GM03348 (cell line): Measurements from ENCODE around the gene RAB33B.
"Not testable (repeated sequence)": the region's sequence is repeated elsewhere in the genome, so short reads cannot be mapped to it uniquely, and the experiment has no call there.

ENCODE experiments used
- DNase-seq: peaks from one replicate; pipeline ENCODE4 v3.0.0; 2012; ENCODE audit warnings: low spot score

RAB33B gene

DNA sequence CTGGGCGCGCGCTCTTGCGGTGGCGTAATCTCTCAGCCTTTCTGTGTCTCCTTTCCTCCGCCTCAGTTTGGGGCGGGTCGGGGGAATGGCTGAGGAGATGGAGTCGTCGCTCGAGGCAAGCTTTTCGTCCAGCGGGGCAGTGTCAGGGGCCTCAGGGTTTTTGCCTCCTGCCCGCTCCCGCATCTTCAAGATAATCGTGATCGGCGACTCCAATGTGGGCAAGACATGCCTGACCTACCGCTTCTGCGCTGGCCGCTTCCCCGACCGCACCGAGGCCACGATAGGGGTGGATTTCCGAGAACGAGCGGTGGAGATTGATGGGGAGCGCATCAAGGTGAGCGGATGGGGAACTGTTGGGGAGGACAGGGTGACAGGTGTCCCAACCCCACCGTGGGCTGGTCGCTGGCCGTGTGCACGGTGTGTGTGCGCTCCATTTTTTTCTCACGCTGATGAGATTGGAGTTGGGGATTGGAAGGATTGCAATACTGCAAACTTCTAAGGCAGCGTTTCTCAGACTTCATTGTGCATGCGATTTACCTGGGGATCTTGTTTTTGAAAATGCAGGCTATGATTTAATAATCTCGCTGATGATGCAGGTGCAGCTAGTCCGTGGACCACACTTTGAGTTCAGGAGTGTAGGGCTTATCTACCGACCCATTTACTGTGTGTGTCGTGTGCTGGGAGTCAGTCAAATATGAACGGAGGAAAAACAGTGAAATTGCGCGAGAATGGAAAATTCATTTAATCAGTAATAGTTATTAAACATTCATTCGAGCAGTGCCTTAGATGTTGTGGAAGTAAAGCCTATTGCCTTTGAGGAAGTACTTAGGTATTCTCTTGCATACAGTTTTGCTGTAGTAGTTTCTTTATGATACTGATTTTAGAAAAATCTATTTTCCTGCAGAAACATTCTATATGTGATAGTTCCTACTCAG is at the start of gene RAB33B:
RAB33B (plus strand) TSS at position 11 of the 935 bp plus-strand sequence; CDS start at position 86, 75 bp downstream.
- DNase-seq: no peak

DNA sequence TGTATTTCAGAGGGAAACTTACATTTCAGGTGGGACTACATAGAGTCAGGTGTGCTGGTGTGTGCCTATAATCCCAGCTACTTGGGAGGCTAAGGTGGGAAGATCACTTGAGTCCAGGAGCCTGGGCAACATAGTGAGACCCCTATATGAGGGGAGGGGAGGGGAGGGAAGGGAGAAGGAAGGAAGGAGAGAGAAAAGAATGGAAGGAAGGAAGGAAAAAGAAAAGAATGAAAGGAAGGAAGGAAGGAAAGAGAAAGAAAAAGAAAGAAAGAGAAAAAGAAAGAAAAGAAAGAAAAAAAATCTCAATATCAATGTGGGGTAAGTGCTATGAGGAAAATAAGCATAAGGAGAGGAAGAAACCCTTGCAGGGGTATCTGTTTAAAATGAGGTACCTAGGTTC is 43.6 kb upstream of the RAB33B start:
- no peak for DNase-seq

DNA sequence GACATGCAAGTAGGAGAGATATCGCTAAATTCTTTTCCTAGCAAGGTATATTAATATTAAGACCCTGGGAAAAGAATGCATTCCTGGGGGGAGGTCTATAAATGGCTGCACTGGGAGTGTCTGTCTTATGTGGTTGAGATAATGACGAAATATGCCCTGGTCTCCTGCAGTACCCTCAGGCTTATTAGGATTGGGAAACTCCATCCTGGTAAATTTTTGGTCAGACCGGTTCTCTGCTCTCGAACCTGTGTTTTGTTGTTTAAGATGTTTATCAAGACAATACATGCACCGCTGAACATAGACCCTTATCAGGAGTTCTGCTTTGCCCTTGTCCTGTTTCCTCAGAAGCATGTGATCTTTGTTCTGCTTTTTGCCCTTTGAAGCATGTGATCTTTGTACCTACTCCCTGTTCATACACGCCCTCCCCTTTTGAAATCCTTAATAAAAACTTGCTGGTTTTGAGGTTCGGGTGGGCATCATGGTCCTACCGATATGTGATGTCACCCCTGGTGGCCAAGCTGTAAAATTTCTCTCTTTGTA is 39.2 kb upstream of the RAB33B start:
- not testable (repeated sequence) for DNase-seq

DNA sequence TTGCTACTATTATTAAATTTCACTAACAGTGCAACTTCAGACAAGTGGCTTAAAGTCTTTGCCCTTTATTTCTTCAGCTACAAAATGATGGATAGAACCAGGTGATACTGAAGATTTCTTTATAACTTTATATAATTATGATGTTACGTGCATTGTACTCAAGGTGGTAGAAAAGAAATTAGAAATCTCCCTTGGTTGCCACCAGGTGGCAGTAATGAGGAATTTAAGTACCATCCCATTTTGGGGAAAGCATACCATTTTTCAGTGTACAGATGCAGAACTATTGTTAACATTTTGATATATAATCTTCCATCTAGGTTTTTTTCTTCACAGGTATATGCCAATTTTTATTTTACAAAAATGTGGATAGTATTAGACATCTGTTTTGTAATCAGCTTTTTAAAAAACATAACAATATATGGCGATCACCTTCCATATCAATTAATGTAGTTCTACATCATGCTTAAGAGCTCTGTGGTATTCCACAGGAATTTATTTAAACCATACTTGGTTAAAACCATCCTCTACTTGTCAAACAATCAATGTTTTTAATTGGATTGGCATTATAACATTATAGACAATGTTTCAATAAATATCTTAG is 37.7 kb upstream of the RAB33B start:
- peak; percentile 55 for DNase-seq

DNA sequence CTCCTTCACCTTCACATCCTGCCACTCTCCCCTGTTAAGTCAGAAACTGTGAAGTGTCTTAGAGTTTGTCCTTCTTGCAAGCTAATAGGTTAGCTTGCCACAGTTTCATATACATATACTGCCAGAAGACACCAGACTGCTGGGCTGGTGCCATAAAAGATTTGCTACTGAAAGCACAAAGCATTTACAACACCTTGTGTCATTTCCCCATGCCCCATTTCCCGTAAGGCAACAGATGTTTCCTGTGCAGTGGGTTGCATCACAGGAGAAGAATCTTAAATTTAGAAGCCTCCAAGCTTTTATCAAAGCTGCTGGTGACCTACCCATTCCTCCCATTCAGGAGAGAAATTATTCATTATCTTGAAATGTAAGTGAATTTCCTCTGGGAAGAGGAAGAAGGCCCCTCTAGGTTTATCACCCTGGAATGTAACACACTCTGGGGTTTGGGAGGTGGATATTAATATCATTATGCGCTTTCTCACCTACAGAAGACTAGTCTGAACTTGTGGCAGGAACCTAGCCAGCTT is 34.5 kb upstream of the RAB33B start:
- DNase-seq: peak; percentile 64

DNA sequence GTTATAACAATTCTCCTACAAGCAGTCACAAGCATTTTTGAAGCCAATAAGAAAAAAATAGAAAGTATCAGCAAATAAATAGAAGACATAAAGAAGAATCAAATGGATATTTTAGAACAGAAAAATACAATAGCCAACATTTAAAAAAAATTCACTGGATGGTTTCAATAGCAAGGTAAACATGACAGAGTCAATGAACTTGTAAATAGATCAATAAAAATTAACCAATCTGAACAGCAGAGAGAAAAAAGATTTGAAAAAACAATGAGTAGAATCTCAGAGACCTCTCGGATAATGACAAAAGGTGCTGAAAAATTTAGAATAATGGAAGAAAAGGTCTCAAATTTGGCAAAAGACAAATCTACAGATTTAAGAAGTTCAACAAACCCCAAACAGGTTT is 33.3 kb upstream of the RAB33B start:
- no peak for DNase-seq

DNA sequence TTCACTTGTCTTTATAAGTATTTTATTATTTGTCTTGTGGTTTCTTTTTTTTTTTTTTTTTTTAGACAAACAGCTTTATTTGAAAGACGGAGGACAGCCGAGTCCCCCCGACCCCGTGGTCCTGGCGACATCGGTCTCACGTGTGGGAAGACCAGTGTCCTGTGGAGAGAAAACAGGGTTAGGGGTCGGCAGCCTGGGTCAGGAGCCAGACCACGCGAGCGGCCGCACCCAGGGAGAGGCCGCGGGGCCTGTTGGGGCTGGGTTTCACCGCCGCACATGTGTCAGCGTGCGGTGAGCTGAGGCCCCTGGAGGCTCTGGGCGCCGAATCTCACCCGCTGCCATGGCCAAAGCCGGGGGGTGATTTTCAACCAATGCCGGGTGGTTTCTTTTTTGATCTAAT is 17.8 kb upstream of the RAB33B start:
- DNase-seq: no peak

DNA sequence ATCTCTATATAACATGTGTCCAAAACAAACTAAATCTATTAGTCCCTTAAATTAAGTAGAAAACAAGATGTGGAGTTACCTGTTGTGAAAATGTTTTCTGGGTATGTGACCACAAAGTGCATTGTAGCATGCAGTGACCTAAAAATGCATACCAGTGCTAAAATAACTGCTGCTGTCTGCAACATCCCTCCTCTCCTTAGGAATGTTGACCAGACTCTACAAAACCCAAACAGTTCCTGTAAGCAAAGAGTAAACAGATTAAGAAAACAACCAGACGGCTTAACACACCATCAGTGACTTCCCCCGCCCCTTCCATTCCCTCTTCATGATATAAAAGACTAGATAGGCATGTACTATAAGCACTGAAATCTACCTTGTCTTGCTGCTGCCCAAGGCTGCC is 15.8 kb upstream of the RAB33B start:
- no peak for DNase-seq

DNA sequence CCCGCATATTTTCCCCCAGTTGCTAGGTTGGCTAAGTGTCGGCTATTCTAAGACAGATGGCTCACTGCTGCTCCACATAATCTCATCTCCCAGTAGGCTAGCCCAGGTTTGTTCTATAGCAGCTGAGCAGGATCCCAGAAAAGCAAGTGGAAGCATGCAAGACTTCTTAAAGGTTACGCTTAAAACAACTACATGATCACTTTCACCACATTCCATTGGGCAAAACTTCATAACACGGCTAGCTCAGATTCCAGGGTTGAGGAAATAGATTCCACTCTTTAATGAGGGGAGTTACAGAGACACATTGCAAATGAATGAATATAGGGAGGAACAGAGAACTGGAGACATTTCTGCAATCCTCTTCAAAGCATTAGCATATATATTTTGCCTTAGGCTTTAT is 12.9 kb upstream of the RAB33B start:
- DNase-seq: no peak

DNA sequence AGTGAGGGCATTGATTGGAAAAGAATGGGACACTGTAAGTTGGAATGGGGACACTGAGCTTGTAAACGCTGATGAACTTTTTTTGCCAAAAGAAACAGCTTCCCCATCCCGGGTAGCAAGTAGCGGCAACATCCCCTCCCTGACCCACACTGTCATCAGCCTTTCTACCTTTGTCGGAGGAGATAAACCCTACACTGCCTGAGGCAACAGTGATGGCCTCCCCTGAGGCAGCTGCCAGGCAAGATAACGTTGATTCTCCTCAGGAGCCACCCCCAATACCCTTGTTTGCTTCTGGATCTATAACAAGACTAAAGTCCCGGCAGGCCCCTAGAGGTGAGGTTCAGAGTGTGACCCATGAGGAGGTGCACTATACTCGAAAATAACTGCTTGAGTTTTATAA is 10.3 kb upstream of the RAB33B start:
- DNase-seq: no peak

DNA sequence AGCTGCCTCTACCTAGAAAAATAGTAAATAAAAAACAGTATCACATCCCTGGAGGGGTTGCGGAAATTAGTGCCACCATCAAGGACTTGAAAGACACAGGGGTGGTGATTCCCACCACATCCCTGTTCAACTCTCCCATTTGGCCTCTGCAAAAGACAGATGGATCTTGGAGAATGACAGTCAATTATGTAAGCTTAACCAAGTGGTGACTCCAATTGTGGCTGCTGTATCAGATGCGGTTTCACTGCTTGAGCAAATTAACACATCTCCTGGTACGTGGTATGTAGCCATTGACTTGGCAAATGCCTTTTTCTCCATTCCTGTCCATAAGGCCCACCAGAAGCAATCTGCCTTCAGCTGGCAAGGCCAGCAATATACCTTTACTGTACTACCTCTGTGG is 9.0 kb upstream of the RAB33B start:
- not testable (repeated sequence) for DNase-seq

DNA sequence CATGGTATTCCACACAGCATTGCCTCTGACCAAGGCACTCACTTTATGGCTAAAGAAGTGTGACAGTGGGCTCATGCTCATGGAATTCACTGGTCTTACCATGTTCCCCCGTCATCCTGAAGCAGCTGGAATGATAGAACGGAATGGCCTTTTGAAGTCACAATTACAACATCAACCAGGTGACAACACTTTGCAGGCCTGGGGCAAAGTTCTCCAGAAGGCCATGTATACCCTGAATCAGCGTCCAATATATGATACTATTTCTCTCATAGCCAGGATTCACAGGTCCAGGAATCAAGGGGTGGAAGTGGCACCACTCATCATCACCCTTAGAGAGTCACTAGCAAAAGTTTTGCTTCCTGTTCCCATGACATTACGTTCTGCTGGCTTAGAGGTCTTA is 6.8 kb upstream of the RAB33B start:
- not testable (repeated sequence) for DNase-seq

DNA sequence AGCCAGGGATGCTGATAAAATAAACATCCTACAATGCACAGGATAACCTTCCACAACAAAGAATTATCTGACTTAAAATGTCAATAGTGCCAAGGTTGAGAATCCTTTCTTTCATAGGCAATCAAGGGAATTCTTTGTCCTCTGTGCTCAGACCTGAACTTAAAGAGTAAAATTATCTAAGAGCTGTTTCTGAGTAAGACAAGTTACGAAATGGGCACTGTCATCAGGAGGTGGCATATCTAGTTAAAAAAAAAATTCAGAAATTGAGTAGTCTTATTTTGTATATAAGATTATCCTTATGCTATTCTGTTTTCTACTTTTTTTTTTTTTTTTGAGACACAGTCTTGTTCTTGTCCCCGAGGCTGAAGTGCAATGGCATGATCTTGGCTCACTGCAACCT is 3.3 kb upstream of the RAB33B start:
- DNase-seq: no peak

DNA sequence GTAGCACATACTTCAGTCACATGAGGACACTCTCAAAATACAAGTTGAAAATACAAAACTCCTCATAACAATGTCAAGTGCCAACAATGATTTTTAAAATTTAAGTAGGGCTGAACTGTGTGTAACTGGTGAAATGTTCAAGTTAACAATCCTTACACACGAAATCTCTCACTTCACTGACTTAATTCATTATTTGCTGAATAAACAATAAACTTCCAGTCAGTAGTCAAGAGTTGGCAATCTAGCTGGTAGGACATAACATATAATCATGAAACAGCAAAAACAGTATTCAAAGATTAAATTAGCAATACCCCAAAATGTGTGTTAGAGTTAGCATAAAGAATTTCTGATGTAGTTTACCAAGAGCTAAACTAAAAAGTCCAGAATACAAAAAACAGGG is 1.9 kb upstream of the RAB33B start:
- no peak for DNase-seq

DNA sequence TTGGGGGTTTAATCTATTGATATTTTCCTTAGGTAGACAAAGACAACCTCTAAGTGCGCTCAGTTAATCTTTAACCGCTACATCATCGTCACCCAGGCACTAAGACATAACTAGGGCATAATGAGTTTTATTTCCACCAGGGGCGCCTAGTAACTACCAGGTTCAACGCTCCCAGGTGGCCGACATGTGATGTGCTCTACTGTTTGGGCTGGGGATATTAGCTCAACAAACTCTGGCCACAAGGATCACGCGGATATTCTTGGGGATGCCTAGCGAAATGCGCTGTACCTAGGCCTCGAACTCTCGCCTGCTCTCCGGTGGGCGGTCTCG is 915 bp upstream of the RAB33B start:
- no peak for DNase-seq

DNA sequence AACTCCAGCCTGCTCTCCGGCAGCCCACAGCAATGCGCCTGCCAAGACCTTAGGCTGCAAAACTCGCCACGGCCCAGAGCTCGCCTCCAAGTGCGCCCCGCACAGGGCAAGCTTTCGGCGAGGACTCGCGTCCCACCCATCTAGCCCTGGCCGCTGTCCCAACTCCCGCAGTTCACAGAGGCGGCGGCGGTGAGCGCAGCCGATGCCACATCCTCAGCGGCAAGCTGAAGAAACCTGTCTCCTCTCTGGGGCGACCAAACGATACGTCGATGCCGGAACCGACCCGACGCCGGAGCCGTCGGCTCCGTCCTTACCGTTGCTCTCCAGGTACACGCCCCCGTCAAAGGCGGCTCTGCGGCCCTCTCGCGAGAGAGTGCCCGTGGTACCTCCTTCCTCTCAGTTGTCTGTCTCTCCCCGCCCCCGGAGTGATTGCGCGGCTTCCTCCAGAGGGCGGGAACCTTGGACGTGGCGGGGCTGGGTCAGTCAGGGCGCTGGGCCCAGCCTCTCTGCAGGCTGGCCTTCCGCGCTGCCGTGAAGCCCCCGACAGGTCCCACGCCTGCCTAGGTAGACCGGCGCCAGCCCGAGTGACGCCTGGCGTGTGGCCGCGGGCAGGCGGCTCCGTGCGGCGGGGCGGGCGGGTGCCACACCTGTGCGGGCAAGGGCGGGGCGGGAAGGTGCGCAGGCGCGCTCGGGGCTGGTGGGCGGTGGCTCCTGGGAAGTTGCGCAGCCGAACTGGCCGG is 380 bp upstream of the RAB33B start:
- peak; percentile 97 for DNase-seq

DNA sequence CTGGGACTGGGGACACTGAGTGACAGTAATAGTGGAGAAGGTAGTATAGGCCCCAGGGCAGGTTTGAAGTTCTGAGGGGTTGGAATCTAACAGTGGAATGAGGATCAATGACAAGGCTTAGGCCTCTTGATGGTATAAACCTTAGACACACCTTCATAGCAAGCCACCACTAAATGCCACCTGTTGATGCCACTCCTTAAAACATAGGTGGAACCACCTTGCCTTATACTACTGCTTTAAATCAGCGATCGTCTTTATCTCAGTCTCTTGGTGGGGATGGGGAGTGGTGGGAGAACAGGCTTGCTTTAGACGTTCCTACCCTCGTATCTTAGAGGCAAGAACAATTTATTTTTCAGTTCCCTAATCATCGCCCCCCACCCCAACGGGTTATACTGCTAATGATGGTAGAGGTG is 1.2 kb downstream of the RAB33B start:
- no peak for DNase-seq

DNA sequence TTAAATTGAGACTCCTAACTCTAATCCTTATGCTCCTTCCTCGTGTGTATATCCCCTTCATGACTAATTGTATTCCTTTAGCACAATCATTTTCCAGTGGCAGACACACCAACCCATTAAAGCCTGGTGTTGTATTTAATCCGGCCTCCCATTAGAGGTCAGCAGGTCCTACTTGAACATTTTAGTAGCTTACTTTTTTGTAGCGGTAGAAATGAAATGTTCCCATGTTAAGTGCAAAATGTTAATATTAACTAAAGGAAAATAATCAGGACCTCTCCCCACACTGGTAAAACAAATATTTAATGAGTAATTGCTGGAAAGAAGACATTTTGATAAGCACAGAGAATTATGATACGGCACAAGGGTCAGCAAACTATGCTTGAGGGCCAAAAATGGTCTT is 3.4 kb downstream of the RAB33B start:
- DNase-seq: no peak

DNA sequence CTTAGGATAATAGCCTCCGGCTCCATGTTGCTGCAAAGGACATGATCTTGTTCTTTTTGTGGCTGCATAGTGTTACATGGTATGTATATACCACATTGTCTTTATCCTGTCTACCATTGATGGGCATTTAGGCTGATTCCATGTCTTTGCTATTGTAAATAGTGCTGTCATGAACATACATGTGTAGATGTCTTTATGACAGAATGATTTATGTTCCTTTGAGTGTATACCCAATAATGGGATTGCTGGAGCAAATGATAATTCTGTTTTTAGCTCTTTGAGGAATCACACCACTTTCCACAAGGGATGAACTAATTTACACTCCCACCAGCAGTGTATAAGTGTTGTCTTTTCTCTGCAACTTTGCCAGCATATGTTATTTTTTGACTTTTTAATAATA is 4.6 kb downstream of the RAB33B start:
- DNase-seq: no peak

DNA sequence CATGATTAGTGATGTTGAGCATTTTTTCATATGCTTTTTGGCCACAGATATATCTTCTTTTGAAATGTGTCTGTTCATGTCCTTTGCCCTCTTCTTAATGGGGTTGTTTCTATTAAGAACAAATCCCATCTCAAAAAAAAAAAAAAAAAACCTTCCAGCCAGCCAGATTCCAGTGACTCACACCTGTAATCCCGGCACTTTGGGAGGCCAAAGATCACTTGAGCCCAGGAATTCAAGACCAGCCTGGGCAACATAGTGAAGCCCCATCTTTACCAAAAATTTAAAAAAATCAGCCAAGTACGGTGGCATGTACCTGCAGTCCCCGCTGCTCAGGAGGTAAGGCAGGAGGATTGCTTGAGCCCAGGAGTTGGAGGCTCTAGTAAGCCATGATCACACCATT is 5.1 kb downstream of the RAB33B start:
- DNase-seq: no peak

DNA sequence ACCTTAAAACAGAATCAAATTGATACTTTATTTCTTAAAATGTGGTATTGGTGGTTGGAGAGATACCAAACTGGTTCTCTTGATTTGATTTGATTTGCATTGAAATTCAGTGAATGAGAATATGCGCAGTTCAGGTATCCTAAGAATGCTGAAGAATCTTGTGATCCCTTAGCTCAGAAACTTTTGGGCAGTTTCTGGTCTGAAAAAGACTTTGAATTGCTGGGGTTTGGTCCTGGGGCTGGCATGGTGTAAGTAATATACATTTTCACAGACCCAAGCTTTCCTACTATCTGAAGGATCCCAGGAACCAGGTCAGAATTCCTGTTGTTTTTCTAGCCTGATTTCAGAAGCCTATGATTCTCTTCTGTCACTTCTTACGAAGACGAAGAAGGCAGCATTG is 6.6 kb downstream of the RAB33B start:
- no peak for DNase-seq

DNA sequence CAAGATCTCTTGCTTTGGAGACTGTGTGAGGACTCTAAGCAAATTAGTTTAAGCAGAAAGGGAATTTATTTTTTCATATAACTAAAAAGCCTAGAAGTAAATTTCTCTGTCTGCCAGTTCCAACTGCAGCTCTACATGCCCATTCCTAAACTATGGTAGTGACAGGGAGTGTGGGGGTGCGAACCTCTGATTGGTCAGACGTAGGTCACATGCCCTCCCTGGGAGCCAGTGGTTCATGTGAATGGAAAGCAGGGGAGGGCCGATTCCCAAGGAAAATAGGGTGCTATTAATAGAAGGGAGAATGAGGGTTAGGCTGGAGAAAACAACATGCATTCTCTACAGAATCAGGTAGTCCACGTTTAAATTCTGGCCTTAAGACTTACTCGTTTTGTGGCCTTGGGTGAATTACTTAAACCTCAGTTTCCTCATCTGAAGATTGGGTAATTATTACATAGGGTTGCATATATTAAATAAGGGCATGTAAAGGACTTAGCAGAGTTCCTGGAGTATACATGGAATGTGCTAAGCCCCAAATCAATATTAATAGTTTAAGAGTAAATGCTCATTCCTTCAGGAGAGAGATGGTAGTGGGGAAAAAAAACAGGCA is 7.2 kb downstream of the RAB33B start:
- no peak for DNase-seq
